ENCODE results near the gene SLC25A11.
A peak's percentile ranks its signal among the peaks of the same experiment; 100 is the strongest.

The SLC25A11 gene

DNA sequence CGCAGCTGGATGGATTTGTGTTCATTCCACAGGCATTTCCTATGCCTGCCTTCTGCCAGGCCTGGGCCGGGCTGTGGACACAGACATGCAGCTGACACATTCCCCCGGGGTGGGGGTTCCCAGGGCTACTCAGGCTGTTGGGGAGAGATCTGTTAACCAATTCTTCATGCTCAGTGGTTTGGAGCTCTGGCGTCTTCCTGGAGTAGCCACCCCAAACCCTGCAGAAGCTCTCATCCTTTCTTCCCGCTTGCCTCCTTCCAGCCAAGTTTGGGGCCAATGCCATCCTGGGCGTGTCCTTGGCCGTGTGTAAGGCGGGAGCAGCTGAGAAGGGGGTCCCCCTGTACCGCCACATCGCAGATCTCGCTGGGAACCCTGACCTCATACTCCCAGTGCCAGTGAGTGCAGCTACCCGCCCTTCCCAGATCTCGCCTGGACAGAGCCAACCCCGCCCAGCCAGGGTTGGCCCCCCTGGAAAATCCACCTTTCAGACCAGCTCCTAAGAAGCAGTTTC, 13.7 kb upstream of the SLC25A11 start:
- peaks cover 13% of the 10 kb centered on the region for H3K4me1 Mint-ChIP-seq (ENCODE audit: low read depth)
- no peak overlapping the region for H3K27ac Mint-ChIP-seq
- no peaks in the 10 kb centered on the region for H3K27me3 Mint-ChIP-seq (ENCODE audit: low read depth)
- H3K9me3 Mint-ChIP-seq = no peaks in the 10 kb centered on the region
- no peak overlapping the region for H3K4me3 Mint-ChIP-seq
- H3K36me3 Mint-ChIP-seq (ENCODE audit: low read depth) = peaks cover 4% of the 10 kb centered on the region

DNA sequence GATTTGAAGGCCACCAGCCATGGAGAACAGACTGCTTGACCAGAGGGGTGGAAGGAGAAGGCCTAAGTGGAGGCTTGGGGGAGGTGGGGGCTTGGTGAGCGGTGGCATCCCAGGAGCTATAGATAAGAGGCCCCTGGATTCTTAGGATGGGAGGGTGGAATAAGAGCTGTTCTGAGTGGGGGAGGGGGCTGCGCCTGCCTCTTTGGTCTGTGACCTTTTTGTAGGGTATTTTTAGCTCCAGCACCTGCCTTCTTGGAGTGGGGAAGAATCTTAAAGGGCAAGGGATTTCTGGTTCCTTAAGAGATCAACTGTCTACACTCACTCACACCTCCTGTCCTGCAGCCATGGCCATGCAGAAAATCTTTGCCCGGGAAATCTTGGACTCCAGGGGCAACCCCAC, 11.6 kb upstream of the SLC25A11 start:
- Mint-ChIP-seq H3K4me3 (peak overlapping the region; percentile 86), H3K36me3 (ENCODE audit: low read depth) (peaks cover 13% of the 10 kb centered on the region), H3K4me1 (ENCODE audit: low read depth) (peaks cover 9% of the 10 kb centered on the region), H3K27ac (peak overlapping the region; percentile 35), H3K27me3 (ENCODE audit: low read depth) (no peaks in the 10 kb centered on the region), H3K9me3 (no peaks in the 10 kb centered on the region)

DNA sequence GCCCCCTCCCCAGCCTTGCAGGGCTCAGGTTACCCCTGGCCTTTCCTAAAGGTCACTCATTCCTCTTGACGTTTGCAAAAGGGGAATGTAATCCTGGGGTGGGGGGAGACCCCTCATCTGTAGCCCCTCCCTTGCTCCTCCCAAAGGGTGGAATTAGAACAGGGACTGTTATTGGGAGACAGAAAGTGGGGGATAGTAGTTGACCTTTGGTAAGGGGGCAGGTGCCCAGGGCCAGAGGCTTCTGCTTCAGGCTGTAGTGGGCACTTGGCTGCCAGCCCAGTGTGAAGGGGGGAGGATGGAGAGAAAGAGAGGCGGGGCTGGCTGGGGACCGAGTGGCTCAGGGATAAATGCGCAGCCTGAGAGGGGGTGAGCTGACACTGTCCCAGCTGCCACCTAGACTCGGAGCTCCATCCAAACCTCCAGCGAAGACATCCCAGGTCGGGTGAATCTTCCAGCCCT, 10.9 kb upstream of the SLC25A11 start, which contains the start of gene ENO3:
TSS of gene ENO3 (plus strand) at position 374 of the 459 bp plus-strand sequence. CDS start 711 bp downstream, outside the sequence.
- Mint-ChIP-seq H3K4me1 (ENCODE audit: low read depth) (peaks cover 9% of the 10 kb centered on the region), H3K27ac (peak within 1 kb of the TSS; percentile 85), H3K4me3 (peak within 1 kb of the TSS; percentile 86), H3K9me3 (no peaks in the 10 kb centered on the region), H3K27me3 (ENCODE audit: low read depth) (no peaks in the 10 kb centered on the region), H3K36me3 (ENCODE audit: low read depth) (peaks cover 20% of the 10 kb centered on the region)

DNA sequence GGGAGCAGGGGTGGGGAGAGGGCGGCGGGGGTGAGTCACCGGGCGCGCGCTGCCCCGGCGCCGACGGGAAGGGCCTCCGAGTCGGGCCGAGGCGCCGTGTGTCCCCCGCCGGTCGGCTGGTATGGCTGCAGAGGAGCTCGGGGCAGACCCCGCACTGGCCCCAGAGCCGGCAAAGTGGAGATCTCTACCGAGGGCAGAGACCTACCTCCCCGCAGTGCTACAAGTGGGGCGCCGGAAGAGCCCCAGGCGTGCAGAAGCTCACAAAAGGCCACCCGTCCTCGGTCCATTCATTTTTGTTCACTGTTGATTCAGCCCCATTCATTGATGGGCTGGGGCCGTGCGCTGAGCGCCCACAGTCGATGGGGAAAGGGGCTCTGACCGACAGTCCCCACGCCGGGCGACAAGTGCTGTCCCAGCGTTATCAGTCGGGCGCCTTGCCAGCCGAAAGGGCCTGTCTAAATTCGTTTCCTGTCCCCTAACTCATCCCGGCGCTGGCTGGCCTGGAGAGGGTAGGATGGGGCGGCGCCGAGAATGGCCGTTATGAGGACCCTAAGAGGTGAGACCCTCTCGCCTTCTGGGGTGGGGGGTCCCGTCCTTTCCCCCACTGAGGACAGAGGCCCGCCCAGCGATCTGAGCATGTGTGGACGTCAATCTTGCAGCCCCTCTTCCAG, 10.4 kb upstream of the SLC25A11 start:
- peak overlapping the region; percentile 86 for H3K4me3 Mint-ChIP-seq
- H3K36me3 Mint-ChIP-seq (ENCODE audit: low read depth) = peaks cover 26% of the 10 kb centered on the region
- H3K27me3 Mint-ChIP-seq (ENCODE audit: low read depth) = no peaks in the 10 kb centered on the region
- peaks cover 15% of the 10 kb centered on the region for H3K4me1 Mint-ChIP-seq (ENCODE audit: low read depth)
- H3K27ac Mint-ChIP-seq = peak overlapping the region; percentile 85
- no peaks in the 10 kb centered on the region for H3K9me3 Mint-ChIP-seq

DNA sequence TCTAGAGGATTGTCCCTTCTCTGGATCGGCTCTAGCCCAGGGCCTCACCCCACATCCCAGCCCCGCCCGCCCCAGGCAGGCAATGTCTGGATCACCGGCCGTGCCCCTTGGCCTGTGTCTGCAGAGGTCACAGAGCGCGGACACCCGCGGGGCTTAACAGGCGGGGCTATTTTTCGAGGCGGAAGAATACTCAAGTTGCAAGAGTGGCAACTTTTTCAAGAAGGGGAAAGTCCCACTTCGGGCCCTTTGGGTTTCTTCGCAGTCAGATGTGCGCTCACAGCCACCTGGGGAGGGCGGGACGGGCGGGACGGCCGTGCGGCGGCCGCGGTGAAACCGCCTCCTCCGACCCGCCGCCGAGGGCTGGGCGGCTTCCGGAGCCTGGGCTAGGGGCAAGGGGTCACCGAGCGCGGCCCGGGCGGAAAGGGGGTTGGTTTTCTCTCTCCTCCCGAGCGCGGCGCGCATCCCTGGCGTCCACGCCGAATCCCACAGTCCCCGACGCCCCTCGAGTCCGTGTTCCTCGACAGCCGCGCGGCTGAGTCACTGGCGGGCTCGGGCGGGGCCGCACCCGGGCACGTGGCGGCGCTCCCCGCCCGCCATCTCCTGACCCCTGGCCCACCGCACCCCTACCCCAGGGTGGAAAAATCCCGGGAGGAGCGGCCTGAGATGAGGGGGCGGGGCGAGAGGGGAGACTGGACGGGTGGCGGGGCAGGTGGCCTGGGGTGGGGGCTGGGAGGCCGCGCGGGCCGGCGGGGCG, 9.7 kb upstream of the SLC25A11 start:
- H3K36me3 Mint-ChIP-seq (ENCODE audit: low read depth) = peaks cover 33% of the 10 kb centered on the region
- H3K4me1 Mint-ChIP-seq (ENCODE audit: low read depth) = peaks cover 22% of the 10 kb centered on the region
- no peaks in the 10 kb centered on the region for H3K27me3 Mint-ChIP-seq (ENCODE audit: low read depth)

DNA sequence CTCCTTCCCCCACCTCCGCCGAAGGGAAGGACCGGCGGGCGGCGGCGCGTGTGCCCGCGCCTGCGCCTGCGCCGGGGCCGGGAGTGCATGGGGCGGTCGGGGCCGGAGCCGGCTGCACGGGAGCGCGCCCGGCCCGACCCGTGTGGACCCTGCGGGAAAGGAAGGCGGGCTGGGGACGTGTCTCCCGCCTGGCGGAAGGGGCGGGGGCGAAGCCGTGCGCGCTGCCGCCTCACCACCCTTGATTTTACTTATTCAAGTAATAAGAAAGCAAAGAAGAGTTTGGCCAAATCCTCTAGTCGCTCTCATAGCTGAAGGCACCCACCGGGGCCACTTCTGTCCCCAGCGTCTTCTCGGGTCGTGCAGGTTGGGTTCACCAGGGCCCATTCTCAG, 9.1 kb upstream of the SLC25A11 start:
- Mint-ChIP-seq H3K27ac (peak overlapping the region; percentile 99), H3K4me3 (peak overlapping the region; percentile 99), H3K36me3 (ENCODE audit: low read depth) (peaks cover 37% of the 10 kb centered on the region), H3K4me1 (ENCODE audit: low read depth) (peaks cover 27% of the 10 kb centered on the region), H3K27me3 (ENCODE audit: low read depth) (no peaks in the 10 kb centered on the region), H3K9me3 (no peaks in the 10 kb centered on the region)

More for the DNA sequence above, 9.7 kb upstream of the SLC25A11 start:
- Mint-ChIP-seq H3K9me3 (no peaks in the 10 kb centered on the region), H3K27ac (peak overlapping the region; percentile 83), H3K4me3 (peak overlapping the region; percentile 79)

DNA sequence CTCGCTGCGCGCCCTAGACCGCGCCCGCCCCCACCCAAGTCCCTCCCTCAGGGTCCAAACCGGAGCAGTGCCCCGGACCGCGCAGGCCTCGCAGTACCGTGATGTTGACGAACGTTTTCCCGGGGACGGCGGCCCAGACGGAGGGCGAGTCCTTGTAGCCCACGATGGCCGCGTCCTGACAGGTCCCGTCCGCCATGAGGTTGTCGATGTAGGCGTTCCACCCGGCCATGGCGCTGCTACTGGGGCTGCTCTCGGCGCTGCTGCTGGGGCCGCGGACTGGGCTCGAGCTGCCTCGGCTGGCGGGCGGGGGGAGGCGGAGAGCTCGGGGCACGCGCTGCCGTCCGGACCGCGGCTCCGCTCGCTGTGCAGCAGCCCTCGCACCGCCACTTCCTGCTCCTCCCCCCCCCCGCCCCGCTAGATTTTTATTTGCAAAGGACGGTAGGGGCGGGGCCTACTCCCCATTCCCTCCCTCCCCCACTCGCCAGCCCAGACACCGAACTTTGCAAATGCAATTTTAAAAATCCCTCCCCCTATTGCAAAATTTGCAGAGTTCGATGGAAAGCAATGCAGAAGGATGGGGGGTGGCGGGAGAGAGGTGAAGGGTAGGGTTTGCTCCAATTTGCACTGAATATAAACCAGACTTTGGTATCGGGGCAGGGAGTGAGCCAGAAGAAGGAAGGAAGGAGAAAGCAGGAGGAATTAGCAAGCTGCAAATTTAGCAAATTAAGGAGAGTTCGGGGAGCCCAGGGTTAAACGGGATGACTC, 8.5 kb upstream of the SLC25A11 start, which contains the start of gene PFN1:
TSS of gene PFN1 (minus strand) at position 365 of the 765 bp plus-strand sequence. CDS start at position 229, 136 bp downstream.
- Mint-ChIP-seq H3K9me3 (no peaks in the 10 kb centered on the region), H3K4me3 (peak within 1 kb of the TSS; percentile 99), H3K27me3 (ENCODE audit: low read depth) (no peaks in the 10 kb centered on the region), H3K27ac (peak within 1 kb of the TSS; percentile 99), H3K36me3 (ENCODE audit: low read depth) (peaks cover 38% of the 10 kb centered on the region), H3K4me1 (ENCODE audit: low read depth) (peaks cover 28% of the 10 kb centered on the region)

DNA sequence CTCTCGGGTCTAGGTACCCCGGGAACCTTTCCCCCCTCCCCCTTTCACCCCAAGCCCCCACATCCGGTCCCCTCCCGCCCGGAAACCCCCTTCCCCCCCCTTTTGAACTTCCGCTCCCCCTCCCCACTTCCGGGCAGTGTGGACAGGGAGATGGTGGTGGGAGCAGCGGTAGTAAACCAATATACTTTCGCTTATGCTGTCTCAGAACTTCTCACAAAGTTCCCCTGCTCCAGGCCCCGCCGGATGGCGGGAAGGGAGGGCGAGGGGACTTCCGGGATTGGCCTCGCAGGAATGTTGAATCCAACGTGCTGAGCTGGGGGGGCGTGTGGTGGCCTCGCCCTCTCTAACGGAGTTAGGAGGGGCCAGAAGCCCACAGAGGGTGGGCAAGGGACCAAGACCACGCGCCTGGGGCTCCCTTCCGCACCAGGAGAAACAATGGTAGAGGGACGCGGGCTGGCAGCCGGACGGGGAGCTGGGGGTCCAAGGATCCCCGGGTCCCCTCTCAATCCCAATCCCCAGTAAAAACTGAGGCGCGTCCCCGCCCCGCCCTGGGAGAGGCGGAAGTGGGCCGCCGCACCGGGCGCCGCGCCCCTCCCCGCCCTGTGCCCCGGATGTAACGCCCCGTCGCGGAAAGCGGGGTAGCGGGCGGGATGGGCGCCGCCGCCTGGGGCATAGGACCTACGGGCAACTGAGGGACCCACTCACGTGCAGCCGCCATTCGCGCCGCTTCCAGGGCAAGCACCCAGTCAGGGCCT, 7.7 kb upstream of the SLC25A11 start:
- H3K36me3 Mint-ChIP-seq (ENCODE audit: low read depth) = peaks cover 46% of the 10 kb centered on the region
- peak overlapping the region; percentile 90 for H3K4me3 Mint-ChIP-seq
- H3K4me1 Mint-ChIP-seq (ENCODE audit: low read depth) = peaks cover 34% of the 10 kb centered on the region
- no peaks in the 10 kb centered on the region for H3K27me3 Mint-ChIP-seq (ENCODE audit: low read depth)
- peak overlapping the region; percentile 85 for H3K27ac Mint-ChIP-seq
- H3K9me3 Mint-ChIP-seq = no peaks in the 10 kb centered on the region

DNA sequence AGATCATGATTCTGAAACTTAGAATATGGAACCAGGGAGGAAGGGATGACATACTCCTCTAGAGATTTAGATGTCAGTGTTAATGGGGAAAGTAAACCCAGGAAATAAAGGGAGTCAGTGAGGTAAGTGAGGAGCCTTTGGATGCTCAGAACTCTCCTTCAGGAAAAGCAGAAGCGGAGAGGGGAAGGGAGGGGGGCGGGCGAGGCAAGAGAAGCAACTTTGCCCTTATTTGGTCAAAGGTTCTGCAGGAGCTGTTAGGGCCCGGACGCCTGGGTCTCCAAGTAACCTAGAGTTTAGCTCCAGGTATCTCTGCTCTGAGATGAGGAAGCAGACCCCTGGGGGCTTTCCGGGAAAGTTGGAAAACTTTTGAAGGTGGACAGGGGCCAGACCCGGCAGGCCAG, 7.2 kb upstream of the SLC25A11 start:
- peaks cover 52% of the 10 kb centered on the region for H3K36me3 Mint-ChIP-seq (ENCODE audit: low read depth)
- no peaks in the 10 kb centered on the region for H3K9me3 Mint-ChIP-seq
- no peaks in the 10 kb centered on the region for H3K27me3 Mint-ChIP-seq (ENCODE audit: low read depth)
- peak overlapping the region; percentile 90 for H3K4me3 Mint-ChIP-seq
- peaks cover 40% of the 10 kb centered on the region for H3K4me1 Mint-ChIP-seq (ENCODE audit: low read depth)
- peak overlapping the region; percentile 85 for H3K27ac Mint-ChIP-seq

DNA sequence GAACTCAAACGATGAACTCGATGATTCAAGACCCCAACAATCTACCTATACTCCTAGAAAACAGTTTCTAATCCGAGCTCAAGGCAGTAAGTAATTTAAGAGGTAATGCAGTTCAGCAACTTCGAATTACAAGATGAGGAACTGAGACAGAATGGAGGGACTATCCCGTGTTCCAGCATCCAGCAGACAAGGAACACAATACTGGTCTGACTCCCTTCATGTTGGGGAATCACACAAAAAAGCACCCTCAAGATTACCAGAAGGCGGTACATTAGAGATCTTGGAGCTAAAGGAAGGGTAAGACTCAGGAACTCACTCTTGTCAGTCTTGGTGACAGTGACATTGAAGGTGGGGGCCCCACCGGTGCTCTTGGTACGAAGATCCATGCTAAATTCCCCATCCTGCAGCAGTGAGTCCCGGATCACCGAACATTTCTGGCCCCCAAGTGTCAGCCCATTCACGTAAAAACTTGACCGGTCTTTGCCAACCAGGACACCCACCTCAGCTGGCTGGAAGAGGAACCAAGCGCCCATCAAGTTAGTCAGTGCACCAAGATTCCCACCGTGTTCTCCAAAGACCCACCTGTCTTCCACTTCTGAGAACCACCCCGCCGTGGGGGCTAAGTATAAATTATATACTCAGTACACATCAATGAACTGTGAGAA, 6.6 kb upstream of the SLC25A11 start:
- Mint-ChIP-seq H3K4me1 (ENCODE audit: low read depth) (peaks cover 45% of the 10 kb centered on the region), H3K27me3 (ENCODE audit: low read depth) (no peaks in the 10 kb centered on the region), H3K36me3 (ENCODE audit: low read depth) (peaks cover 57% of the 10 kb centered on the region), H3K4me3 (peak overlapping the region; percentile 90), H3K9me3 (no peaks in the 10 kb centered on the region), H3K27ac (peak overlapping the region; percentile 85)

DNA sequence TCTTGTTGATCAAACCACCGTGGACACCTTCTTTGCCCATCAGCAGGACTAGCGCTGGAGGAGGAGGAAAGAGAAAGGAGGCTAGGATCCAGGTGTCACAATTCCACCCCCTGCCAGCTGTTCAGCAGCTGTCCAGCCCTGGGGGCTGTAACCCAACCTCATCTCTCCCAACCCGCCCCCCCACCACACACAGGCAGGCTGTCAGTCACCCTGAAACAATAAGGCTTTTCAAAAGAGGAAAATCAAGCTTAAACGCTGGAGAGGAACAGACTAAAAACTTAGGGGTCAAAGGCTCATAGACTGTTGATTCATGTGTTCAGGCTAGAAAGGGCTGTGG, 6.1 kb upstream of the SLC25A11 start:
- no peaks in the 10 kb centered on the region for H3K9me3 Mint-ChIP-seq
- H3K27me3 Mint-ChIP-seq (ENCODE audit: low read depth) = no peaks in the 10 kb centered on the region
- H3K4me3 Mint-ChIP-seq = peak overlapping the region; percentile 90
- H3K4me1 Mint-ChIP-seq (ENCODE audit: low read depth) = peaks cover 47% of the 10 kb centered on the region
- peaks cover 63% of the 10 kb centered on the region for H3K36me3 Mint-ChIP-seq (ENCODE audit: low read depth)
- H3K27ac Mint-ChIP-seq = peak overlapping the region; percentile 95

DNA sequence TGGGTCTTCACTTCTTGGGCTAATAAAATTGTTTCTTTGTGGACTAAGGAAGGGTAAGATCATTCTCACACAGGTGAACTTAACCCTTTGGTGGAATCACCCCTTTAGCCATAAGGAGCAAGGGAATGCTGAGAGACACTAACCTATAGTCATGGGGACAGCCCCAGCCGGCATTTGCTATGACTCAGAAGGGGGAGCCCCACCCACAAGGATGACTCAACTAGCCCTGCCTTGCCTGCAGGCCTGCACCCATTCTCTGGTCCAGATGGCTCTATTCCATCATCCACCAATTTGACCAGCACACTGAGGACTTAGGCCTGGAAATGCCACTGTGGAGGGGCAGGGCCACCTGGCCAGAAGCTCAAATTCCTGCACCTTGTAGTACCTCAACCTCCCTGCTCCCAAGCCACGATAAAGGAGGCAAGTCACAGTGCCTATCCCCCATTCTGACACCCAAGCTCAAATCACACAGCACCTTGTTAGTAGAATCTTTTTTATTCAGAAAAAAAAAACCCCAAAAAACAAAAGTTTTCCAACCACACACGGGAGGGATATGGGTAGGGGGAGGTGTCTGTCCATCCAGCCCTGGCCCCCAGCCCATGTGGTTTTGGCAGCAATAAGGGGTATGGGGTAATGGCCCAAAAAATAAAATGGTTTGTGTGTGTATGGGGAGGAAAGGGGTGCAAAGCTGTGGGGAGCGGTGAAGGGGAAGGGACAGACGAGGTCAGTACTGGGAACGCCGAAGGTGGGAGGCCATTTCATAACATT, 5.5 kb upstream of the SLC25A11 start:
- peaks cover 42% of the 10 kb centered on the region for H3K4me1 Mint-ChIP-seq (ENCODE audit: low read depth)
- H3K4me3 Mint-ChIP-seq = peak overlapping the region; percentile 90
- no peaks in the 10 kb centered on the region for H3K9me3 Mint-ChIP-seq
- peak overlapping the region; percentile 95 for H3K27ac Mint-ChIP-seq
- H3K27me3 Mint-ChIP-seq (ENCODE audit: low read depth) = no peaks in the 10 kb centered on the region
- peaks cover 63% of the 10 kb centered on the region for H3K36me3 Mint-ChIP-seq (ENCODE audit: low read depth)

Data from T-helper 1 cell treated with Interleukin-12 subunit alpha and Interleukin-12 subunit beta and Interleukin-4 antibody, amounts not matched to agents 30 μg/mL and 1 μg/mL, for 36 hours (primary cell).